Measurements from ENCODE around the gene KIAA1328.

KIAA1328 gene

GRCh38 chr18:37270038-37270665, 441.2 kb downstream of the KIAA1328 start:
- Histone ChIP-seq H3K4me1 (no peaks in the 10 kb centered on the region), H3K4me3 (ENCODE audit: low read depth, low read length) (no peak overlapping the region), H3K36me3 (no peaks in the 10 kb centered on the region), H3K9me3 (no peaks in the 10 kb centered on the region), H3K27me3 (no peaks in the 10 kb centered on the region)
- no peak for DNase-seq
- TF ChIP-seq, protein P1, sequence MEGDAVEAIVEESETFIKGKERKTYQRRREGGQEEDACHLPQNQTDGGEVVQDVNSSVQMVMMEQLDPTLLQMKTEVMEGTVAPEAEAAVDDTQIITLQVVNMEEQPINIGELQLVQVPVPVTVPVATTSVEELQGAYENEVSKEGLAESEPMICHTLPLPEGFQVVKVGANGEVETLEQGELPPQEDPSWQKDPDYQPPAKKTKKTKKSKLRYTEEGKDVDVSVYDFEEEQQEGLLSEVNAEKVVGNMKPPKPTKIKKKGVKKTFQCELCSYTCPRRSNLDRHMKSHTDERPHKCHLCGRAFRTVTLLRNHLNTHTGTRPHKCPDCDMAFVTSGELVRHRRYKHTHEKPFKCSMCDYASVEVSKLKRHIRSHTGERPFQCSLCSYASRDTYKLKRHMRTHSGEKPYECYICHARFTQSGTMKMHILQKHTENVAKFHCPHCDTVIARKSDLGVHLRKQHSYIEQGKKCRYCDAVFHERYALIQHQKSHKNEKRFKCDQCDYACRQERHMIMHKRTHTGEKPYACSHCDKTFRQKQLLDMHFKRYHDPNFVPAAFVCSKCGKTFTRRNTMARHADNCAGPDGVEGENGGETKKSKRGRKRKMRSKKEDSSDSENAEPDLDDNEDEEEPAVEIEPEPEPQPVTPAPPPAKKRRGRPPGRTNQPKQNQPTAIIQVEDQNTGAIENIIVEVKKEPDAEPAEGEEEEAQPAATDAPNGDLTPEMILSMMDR (IDR thresholded peaks at IDR 0.05; ENCODE audit: low read depth, low read length) = no peak

DNA sequence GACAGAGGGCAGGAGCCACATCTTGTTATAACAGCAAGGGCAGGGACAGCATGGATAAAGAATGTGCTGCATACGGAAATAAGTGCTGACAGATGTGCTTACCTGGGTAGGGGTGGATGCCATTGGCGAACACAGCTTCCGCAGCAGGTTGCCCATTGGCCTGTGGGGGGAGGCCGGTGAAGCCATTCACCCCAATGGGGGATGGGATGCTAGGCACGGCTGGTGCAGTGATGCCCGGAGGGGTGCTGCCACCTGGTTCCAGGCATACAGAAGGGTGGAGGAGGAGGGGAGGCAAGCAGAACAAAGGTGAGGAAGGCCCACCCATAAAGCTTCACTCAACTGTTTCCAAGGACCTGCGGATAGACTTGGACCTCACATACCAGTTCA, 441.7 kb downstream of the KIAA1328 start:
- H3K27me3 ChIP-seq = no peaks in the 10 kb centered on the region
- H3K36me3 ChIP-seq = no peaks in the 10 kb centered on the region
- TF ChIP-seq, protein P1 (IDR thresholded peaks at IDR 0.05; ENCODE audit: low read depth, low read length) = no peak

DNA sequence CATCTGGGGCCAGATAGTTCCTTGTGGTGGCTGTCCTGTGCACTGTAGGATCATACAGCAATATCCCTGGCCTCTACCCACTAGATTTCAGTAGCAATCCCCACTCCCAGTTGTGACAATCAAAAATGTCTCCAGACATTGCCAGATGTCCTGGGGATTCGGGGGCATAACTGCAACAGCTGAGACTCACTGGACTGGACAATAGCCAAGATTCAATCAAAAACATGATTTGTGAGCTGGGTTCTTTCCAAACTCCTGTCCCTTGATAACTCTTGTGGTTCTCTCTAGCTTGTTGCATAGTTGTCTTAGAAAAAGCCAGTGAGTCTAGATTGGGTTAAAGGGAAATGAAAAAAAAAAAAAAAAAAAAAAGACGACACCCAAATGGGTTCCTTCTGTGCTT, 443.3 kb downstream of the KIAA1328 start:
- DNase-seq = no peak
- Histone ChIP-seq H3K9me3 (no peaks in the 10 kb centered on the region), H3K4me1 (no peaks in the 10 kb centered on the region), H3K4me3 (ENCODE audit: low read depth, low read length) (no peak overlapping the region), H3K36me3 (no peaks in the 10 kb centered on the region), H3K27me3 (no peaks in the 10 kb centered on the region)
- TF ChIP-seq, protein P1 (IDR thresholded peaks at IDR 0.05; ENCODE audit: low read depth, low read length) = no peak

More for the DNA sequence above, 441.7 kb downstream of the KIAA1328 start:
- Histone ChIP-seq H3K9me3 (no peaks in the 10 kb centered on the region), H3K4me3 (ENCODE audit: low read depth, low read length) (no peak overlapping the region), H3K4me1 (no peaks in the 10 kb centered on the region)
- DNase-seq = no peak

GRCh38 chr18:37272841-37273240, 443.9 kb downstream of the KIAA1328 start:
- TF ChIP-seq, protein P1 (IDR thresholded peaks at IDR 0.05; ENCODE audit: low read depth, low read length) = no peak
- Histone ChIP-seq H3K4me1 (no peaks in the 10 kb centered on the region), H3K9me3 (no peaks in the 10 kb centered on the region), H3K4me3 (ENCODE audit: low read depth, low read length) (no peak overlapping the region), H3K36me3 (no peaks in the 10 kb centered on the region), H3K27me3 (no peaks in the 10 kb centered on the region)
- no peak for DNase-seq

GRCh38 chr18:37274309-37275236, 445.6 kb downstream of the KIAA1328 start:
- Histone ChIP-seq H3K36me3 (no peaks in the 10 kb centered on the region), H3K4me3 (ENCODE audit: low read depth, low read length) (no peak overlapping the region), H3K9me3 (no peaks in the 10 kb centered on the region), H3K4me1 (no peaks in the 10 kb centered on the region), H3K27me3 (no peaks in the 10 kb centered on the region)
- TF ChIP-seq, protein P1 (IDR thresholded peaks at IDR 0.05; ENCODE audit: low read depth, low read length) = no peak
- DNase-seq = no peak

Data from BE2C (cell line).